AG04450 (cell line): Measurements from ENCODE around the gene ITSN1. TPM values are rescaled to one million over a fixed set of nuclear protein-coding genes. Genes with fewer than 3 reads are reported as not detected.

Experiments used
- CTCF ChIA-PET: fragments of 300-600, 350-600 bp; formaldehyde crosslinking; extraction: SDS; loops from one replicate; lab custom pipeline; 2022; ENCODE audit warnings: antibody characterized with exemption, inconsistent platforms; lab: Charles Lee
- POLR2A ChIA-PET: fragments of 350-600 bp; formaldehyde crosslinking; extraction: SDS; loops from one replicate; lab custom pipeline; 2021; ENCODE audit warnings: antibody characterized with exemption, inconsistent platforms; lab: Yijun Ruan, JAX
- DNase-seq: peaks from one replicate; pipeline ENCODE4 v3.0.0-alpha.2; 2011; ENCODE audit warnings: low read depth, low spot score
- H3K27ac ChIP-seq: one replicate; pipeline ENCODE4 v1.5.1; 2012; ENCODE audit warnings: low read depth, low read length, control low read depth
- H3K27me3 ChIP-seq: one replicate; pipeline ENCODE4 v1.6.0; 2012; ENCODE audit warnings: low read length; ENCODE audit not compliant: control insufficient read depth, insufficient read depth
- H3K4me3 ChIP-seq: 2 replicates; pipeline ENCODE4 v1.5.1; 2011; ENCODE audit warnings: mild to moderate bottlenecking, low read depth, low read length, control low read depth
- H3K9me3 ChIP-seq: 2 replicates; pipeline ENCODE4 v1.5.1; 2012; ENCODE audit warnings: low read length; ENCODE audit not compliant: control insufficient read depth, insufficient read depth
- CTCF ChIP-seq: IDR thresholded peaks from 2 replicates; pipeline ENCODE4 v1.5.1; 2011; ENCODE audit warnings: low read depth, low read length, control low read depth, inconsistent platforms
- polyA plus RNA-seq: library from polyadenylated mRNA; depleted of rRNA; stranded (reverse); fragments of >200 nt; gene quantifications from 2 replicates; pipeline ENCODE4 v1.2.3, GENCODE V29; 2011

ITSN1 gene
- polyA plus RNA-seq, 1 experiment, result 51.5 TPM

- POLR2A ChIA-PET, result no interaction called here
- Histone ChIP-seq H3K4me3 (peak overlapping the region; percentile 93), H3K9me3 (no peaks in the 10 kb centered on the region; the same call in 1 of the 2 replicates), H3K27ac (peak overlapping the region; percentile 47), H3K27me3 (no peaks in the 10 kb centered on the region)
- no peak for TF ChIP-seq CTCF
- CTCF ChIA-PET, result no interaction called here
- DNase-seq, result no peak
Observed at GRCh38 chr21:33640697-33641351, 1.5 kb upstream of the ITSN1 start.

- Histone ChIP-seq H3K27me3 (no peaks in the 10 kb centered on the region), H3K4me3 (peak within 1 kb of the TSS; percentile 93), H3K9me3 (no peaks in the 10 kb centered on the region; the same call in 1 of the 2 replicates), H3K27ac (peak within 1 kb of the TSS; percentile 75)
- no peak for TF ChIP-seq CTCF
- CTCF ChIA-PET, result no interaction called here
- peak; percentile 98 for DNase-seq
- POLR2A ChIA-PET, result interaction anchor here (0.5 kb wide), 1 partner anchor 270 kb away, joined by 15 read pairs; no protein-coding TSS in a partner anchor
Observed at GRCh38 chr21:33641352-33642026, 812 bp upstream of the ITSN1 start, which contains the start of gene CRYZL1. Gene CRYZL1, minus strand, starts transcription at chr21:33641741. Its CDS starts 10,190 bp downstream, at chr21:33631551.

- TF ChIP-seq CTCF, result no peak
- H3K27ac ChIP-seq, result peak overlapping the region; percentile 59
- ChIA-PET CTCF (no interaction called here), POLR2A (no interaction called here)
- H3K4me3 ChIP-seq, result peak overlapping the region; percentile 73
- no peaks in the 10 kb centered on the region for H3K9me3 ChIP-seq
- no peaks in the 10 kb centered on the region for H3K27me3 ChIP-seq
- no peak for DNase-seq
Observed at GRCh38 chr21:33642896-33643657, 776 bp downstream of the ITSN1 start.

- Histone ChIP-seq H3K27me3 (no peaks in the 10 kb centered on the region), H3K9me3 (no peaks in the 10 kb centered on the region), H3K27ac (peak overlapping the region; percentile 59), H3K4me3 (peak overlapping the region; percentile 73)
- no peak for DNase-seq
- no peak for TF ChIP-seq CTCF
- POLR2A ChIA-PET, result interaction anchor here (0.6 kb wide), 1 partner anchor 146 kb away, joined by 3 read pairs; no protein-coding TSS in a partner anchor
- CTCF ChIA-PET, result interaction anchor here (2.1 kb wide), 1 partner anchor 251 kb away, joined by 6 read pairs; no protein-coding TSS in a partner anchor
Observed at GRCh38 chr21:33643658-33644311, 1.5 kb downstream of the ITSN1 start.
